Testis (tissue), 3 donors: Measurements from ENCODE around the gene P2RX1. TPM values are rescaled to one million over a fixed set of nuclear protein-coding genes. Genes with fewer than 3 reads are reported as not detected.

Experiments
- DNase-seq: peaks from one replicate; pipeline ENCODE4 v3.0.0-alpha.2; 2019
- H3K27ac ChIP-seq, 2 donors: fragments of 200-600 bp; sonication (generic); one replicate each; pipeline ENCODE4 v1.5.1; 2019
- H3K27me3 ChIP-seq: fragments of 200-600 bp; sonication (generic); one replicate; pipeline ENCODE4 v1.5.1; 2019
- H3K36me3 ChIP-seq: fragments of 200-600 bp; sonication (generic); one replicate; pipeline ENCODE4 v1.5.1; 2017; ENCODE audit warnings: low read depth; ENCODE audit errors: missing control alignments
- H3K4me1 ChIP-seq: fragments of 200-600 bp; sonication (generic); one replicate; pipeline ENCODE4 v1.5.1; 2019
- H3K4me3 ChIP-seq, 2 donors: fragments of 200-600 bp; sonication (generic); one replicate each; pipeline ENCODE4 v1.5.1; 2017 to 2019
- H3K9me3 ChIP-seq: fragments of 200-600 bp; sonication (generic); one replicate; pipeline ENCODE4 v1.5.1; 2017
- CTCF ChIP-seq, 3 experiments: fragments of 450-650 bp in 2 of 3; fragments of 200-600 bp in 1 of 3; sonication (generic) in 1 of 3; IDR thresholded peaks; one replicate each; pipeline ENCODE4 v1.5.1; 2016 to 2019; ENCODE audit warnings: antibody characterized with exemption in 3 of 3, mild to moderate bottlenecking in 2 of 3, moderate library complexity in 1 of 3
- POLR2A ChIP-seq: fragments of 450-650 bp; IDR thresholded peaks from one replicate; pipeline ENCODE4 v1.6.1; 2017; ENCODE audit warnings: antibody characterized with exemption, mild to moderate bottlenecking, moderate library complexity
- WGBS, 2 donors: methylation state at CpG; one replicate each; pipeline ENCODE4 v1.1.5; 2018; 5-methylcytosine and 5-hydroxymethylcytosine counted together
- intact Hi-C: fragments of 100-400 bp; cut with DNase I; formaldehyde crosslinking; loops from one replicate; pipeline ENCODE4 v1.15.1; 2023; ENCODE audit warnings: low total_unique reads
- polyA plus RNA-seq: library from polyadenylated mRNA; stranded (reverse); fragments of 350-450 nt; fragmentation: Illumina TruSeq; extraction: RNeasy Lipid Tissue Mini Kit (QIAGEN cat#74804); gene quantifications from one replicate; pipeline ENCODE4 v1.2.3, GENCODE V29; 2014; ENCODE audit warnings: low read depth, low replicate concordance; ENCODE audit not compliant: insufficient read depth
- total RNA-seq, 2 donors: library from RNA; depleted of rRNA; stranded (reverse); fragments of >200 nt; gene quantifications; one replicate each; pipeline ENCODE4 v1.2.3, GENCODE V29; 2016

Gene P2RX1
- total and polyA plus RNA-seq, 3 donors from 2014 or later: 2.5 to 15.2 (median 5.0) TPM

- intact Hi-C loops: no loop called here
Observed at GRCh38 chr17:3866276-3866675, 50.0 kb downstream of the P2RX1 start.

GRCh38 chr17:3865176-3865575 lies 51.1 kb downstream of the P2RX1 start:
- WGBS, 2 donors: 69% methylated on average over 8 of the region's 8 CpGs; no CpG with 5 or more reads in 1 of the 2 donors
- Histone ChIP-seq H3K9me3 (no peaks in the 10 kb centered on the region), H3K4me1 (no peaks in the 10 kb centered on the region), H3K36me3 (no peaks in the 10 kb centered on the region), H3K27me3 (no peaks in the 10 kb centered on the region), H3K4me3 (no peak overlapping the region), H3K27ac (no peak overlapping the region)
- intact Hi-C loops: no loop called here
- no peak for DNase-seq
- TF ChIP-seq POLR2A: no peak
- no peak for TF ChIP-seq CTCF (IDR thresholded peaks at IDR 0.05)

More at GRCh38 chr17:3866276-3866675, 50.0 kb downstream of the P2RX1 start:
- DNase-seq: no peak
- H3K9me3 ChIP-seq: no peaks in the 10 kb centered on the region
- H3K36me3 ChIP-seq: no peaks in the 10 kb centered on the region
- H3K27me3 ChIP-seq: no peaks in the 10 kb centered on the region
- TF ChIP-seq CTCF (IDR thresholded peaks at IDR 0.05) (no peak), POLR2A (no peak)
- 96 to 97% methylated on average over 12 to 21 of the region's 21 CpGs for WGBS, 2 donors
- peaks cover 5% of the 10 kb centered on the region for H3K4me1 ChIP-seq
- no peak overlapping the region for H3K27ac ChIP-seq
- no peak overlapping the region for H3K4me3 ChIP-seq

- no peak overlapping the region for H3K27ac ChIP-seq
- no peak for TF ChIP-seq CTCF (IDR thresholded peaks at IDR 0.05)
- no peak for TF ChIP-seq POLR2A
- no peak overlapping the region for H3K4me3 ChIP-seq
- H3K4me1 ChIP-seq: no peaks in the 10 kb centered on the region
- no peak for DNase-seq
- no peaks in the 10 kb centered on the region for H3K9me3 ChIP-seq
- no peaks in the 10 kb centered on the region for H3K36me3 ChIP-seq
- no peaks in the 10 kb centered on the region for H3K27me3 ChIP-seq
- intact Hi-C loops: no loop called here
- 96% methylated on average over 5 to 10 of the region's 10 CpGs for WGBS, 2 donors
Observed at GRCh38 chr17:3864534-3864933, 51.7 kb downstream of the P2RX1 start.

DNA sequence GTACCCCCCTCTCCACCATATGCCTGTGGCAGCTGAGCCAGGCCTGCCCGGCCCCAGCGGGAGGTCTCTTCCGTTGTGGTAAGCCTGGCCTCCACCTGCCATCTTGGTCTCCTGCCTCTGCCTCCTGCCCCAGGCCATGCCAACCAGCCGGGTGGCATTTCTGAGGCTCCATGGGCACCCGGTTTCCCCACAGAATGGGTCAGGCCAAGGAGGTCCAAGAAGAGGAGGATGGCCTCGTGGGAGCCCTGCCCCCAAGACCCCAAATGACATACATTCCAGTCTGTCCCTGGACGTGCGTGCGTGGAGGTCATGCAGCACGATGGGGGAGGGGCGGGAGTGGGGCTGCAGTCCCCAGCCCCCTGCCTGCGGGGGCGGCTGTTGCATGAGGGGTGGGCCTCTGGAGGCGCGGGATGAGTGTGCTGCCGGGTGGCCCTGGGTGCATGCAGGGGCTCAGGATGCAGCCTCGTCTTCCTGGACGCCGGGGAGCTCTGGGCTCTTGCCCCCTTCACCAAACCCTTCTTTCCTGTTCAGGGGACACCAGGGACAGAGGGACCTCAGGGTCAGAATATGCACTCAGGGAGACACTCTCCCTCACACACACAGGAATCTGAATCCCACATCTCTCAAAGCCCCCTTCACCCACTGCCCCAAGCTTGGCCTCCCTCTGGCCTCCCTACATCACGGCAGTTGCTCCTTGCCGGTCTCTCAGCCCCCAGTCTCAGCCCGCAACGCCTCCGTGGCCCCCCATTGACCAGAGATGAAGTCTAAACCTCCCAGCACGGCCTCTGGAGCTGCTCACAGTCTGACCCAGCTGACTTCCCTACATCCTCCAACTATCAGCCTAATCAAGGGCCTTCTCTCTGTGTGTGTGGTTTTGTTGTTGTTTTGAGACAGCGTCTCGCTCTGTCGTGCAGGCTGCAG lies 54.2 kb downstream of the P2RX1 start:
- WGBS, 2 donors: 84 to 92% methylated on average over 25 to 27 of the region's 28 CpGs
- DNase-seq: no peak
- intact Hi-C loops: no loop called here
- no peak for TF ChIP-seq POLR2A
- no peak for TF ChIP-seq CTCF (IDR thresholded peaks at IDR 0.05)
- H3K36me3 ChIP-seq: no peaks in the 10 kb centered on the region
- H3K27ac ChIP-seq: no peak overlapping the region
- H3K4me3 ChIP-seq: no peak overlapping the region
- H3K9me3 ChIP-seq: no peaks in the 10 kb centered on the region
- H3K27me3 ChIP-seq: no peaks in the 10 kb centered on the region
- H3K4me1 ChIP-seq: no peaks in the 10 kb centered on the region
